HTR-8/SVneo (cell line): Measurements from ENCODE around the gene CCNY.

Experiments
- DNase-seq: peaks from one replicate; pipeline ENCODE4 v3.0.0; 2011; ENCODE audit warnings: low spot score, mixed read lengths; ENCODE audit not compliant: insufficient read length
- FAIRE-seq: peaks from 2 replicates; lab custom pipeline; 2011; peaks lifted over from hg19 to GRCh38; lab: Jason Lieb, UNC

CCNY gene

GRCh38 chr10:35463878-35464277, 127.6 kb downstream of the CCNY start:
- FAIRE-seq (no peak), DNase-seq (no peak)

GRCh38 chr10:35464825-35465456, 128.6 kb downstream of the CCNY start:
- FAIRE-seq (no peak), DNase-seq (no peak)

DNA sequence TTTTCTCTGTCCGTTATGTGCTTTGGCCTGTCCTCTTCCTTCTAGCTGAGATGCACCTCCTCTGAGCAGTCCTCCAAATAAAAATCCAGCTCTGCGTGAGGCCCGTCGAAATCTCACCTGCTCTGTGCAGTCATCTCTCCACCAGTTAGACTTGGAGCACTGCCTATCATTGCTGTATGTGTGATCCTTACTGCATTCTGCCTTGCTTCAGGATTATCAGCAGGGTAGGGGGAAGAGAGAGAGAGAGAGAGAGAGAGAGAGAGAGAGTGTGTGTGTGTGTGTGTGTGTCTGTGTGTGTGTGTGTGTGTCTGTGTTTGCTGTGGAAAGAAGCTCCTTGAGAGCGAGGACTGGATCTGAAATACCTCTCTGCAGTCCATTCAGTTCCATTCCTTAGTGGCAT, 129.4 kb downstream of the CCNY start:
- FAIRE-seq (no peak), DNase-seq (no peak)

GRCh38 chr10:35466170-35466569, 129.9 kb downstream of the CCNY start:
- FAIRE-seq (no peak), DNase-seq (no peak)

DNA sequence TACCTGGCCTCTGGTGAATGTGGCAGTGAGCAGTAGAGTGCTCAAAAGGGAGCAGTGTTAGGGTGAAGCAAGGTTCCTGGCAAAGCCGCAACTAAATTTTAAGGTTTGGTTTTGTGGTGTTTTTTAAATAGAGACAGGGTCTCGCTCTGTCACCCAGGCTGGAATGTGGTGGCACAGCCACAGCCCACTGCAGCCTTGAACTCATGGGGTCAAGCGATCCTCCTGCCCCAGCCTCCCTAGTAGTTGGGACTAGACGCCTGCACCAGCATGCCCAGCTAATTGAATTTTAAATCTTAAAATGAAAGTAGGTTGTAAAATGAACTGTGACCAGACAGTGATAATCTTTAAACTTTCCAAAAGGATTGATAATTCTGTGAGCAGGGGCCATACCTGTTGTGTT, 130.4 kb downstream of the CCNY start:
- FAIRE-seq (no peak), DNase-seq (no peak)

- DNase-seq (no peak), FAIRE-seq (no peak)
Measured at GRCh38 chr10:35467186-35467585, 130.9 kb downstream of the CCNY start.

DNA sequence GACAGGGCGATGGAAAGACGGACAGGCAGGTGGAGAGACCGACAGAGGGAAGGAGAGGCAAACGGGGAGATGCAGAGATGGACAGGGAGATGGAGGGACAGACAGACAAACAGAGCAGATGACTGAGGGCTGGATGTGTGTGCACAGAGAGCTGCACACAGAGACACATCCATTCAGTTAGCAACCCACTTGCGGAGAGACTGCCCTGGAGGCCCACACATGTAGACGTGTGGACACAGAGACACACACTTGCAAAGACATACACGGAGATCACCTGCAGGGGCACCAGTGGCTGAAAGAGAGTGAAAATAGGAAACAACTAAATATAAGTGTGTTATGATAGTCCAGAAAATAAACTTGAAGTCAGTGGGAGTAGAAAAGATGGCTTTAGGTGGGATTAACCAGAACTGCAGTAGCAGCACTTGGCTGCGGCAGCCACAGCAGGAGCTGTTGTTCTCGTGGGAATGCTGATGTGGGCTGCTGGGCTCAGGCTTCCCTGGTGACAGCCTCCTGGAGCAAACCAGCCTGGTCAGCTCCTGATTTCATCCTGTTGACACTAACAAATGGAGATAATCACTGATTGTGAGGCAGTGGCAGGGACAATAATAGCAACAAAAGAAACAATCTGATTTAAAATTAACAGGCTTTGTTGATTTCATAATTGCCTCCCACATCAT, 134.1 kb downstream of the CCNY start:
- no peak for DNase-seq
- no peak for FAIRE-seq

- DNase-seq (no peak), FAIRE-seq (no peak)
Measured at GRCh38 chr10:35470925-35471315, 134.6 kb downstream of the CCNY start.

DNA sequence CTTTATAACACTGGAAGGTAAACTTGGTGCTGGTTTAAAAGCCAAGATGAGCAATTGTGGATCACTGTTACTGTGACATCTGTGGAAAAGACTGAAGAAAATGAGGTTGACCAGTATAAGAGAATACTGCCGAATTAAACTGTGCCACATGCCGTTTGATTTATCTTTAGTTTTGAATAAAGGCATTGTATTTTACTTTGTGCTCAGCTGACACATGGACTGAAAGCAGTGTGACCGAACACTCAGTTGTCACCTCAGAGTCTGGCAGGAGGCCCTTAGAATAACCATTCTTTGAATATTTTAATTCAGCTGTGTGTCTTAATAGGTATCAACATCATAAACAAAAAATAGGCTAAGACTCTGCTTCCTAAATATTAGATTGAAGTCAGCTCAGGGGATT, 135.1 kb downstream of the CCNY start:
- FAIRE-seq (no peak), DNase-seq (no peak)

- no peak for DNase-seq
- no peak for FAIRE-seq
Measured at GRCh38 chr10:35480142-35480541, 143.8 kb downstream of the CCNY start.

- FAIRE-seq (no peak), DNase-seq (no peak)
Measured at GRCh38 chr10:35481413-35481812, 145.1 kb downstream of the CCNY start.

DNA sequence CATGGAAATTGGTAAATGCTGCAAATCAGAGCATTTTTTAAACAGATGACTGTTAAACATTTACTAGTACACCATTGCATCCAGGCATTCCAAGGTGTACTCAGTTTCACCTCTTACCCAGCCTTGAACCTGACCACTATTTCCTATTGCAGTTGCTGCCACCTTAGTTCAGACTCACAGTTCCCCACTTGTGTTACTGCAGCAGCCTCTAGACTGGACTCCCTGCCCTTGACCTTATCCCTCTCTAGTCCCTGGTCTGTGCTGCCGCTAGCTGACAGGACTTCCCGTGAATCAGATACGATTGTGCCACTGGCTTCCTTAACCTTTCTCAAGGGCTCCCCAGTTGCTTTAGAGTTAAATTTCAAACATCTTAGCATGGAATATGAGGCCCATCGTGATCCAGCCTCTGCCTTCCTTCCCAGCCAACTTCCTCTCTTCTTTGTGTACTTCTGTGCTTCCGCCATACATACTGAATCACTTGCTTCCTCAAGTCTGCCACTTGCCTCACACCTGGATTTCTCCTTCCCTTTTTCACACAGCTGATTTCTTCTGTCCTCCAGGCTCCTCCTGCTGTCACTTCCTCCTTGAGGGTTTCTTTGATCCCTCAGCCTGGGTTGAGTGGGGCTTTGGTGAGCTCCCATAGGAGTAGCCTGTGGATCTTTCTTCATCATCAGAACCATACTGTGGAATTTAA, 150.1 kb downstream of the CCNY start:
- FAIRE-seq (peak; percentile 60), DNase-seq (no peak)

GRCh38 chr10:35487336-35488034, 151.2 kb downstream of the CCNY start:
- no peak for FAIRE-seq
- DNase-seq: no peak

- FAIRE-seq (no peak), DNase-seq (no peak)
Measured at GRCh38 chr10:35488228-35488627, 151.9 kb downstream of the CCNY start.

GRCh38 chr10:35492386-35493195, 156.3 kb downstream of the CCNY start:
- no peak for FAIRE-seq
- DNase-seq: no peak

DNA sequence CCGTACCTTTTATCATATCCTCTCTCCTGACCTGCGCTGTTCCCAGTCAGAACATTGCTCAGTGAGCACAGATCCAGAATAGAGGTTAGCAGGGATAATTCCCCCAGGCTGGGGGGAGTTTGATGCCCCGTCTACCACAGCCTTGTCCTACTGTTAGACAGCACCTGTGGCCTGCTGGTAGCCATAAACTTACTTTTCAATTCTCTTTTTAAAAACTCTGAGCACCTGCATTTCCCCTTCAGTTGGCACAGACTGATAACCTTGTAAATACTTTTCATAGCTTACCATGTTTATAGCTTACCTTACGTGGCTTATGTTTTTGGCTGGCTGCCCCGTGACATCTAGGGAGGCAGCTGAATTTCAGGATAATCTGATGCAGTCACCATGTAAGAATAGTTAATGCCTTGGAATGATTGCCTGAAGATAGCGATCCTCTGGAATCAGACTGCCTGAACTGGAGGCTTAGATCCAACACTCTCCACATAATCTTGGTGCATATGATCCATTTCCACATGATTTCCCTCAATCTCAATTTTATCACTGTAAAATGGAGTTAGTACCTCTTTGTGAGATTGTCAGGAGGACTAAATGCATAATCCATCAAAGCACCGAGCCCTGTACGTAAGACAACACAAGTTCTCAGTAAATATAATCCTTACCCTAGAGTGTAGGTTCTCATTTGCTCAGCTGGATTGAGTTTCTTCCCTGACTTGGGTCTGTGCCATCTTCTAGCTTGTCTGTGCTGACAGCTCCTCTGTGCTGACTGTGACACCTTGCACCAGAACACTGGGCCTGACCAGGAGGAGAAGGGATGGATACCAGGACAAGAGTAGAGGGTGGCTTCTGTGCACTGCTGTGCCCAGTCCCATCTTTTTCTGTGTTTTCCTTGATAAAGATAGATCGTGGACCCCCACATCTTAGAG, 157.1 kb downstream of the CCNY start:
- FAIRE-seq (no peak), DNase-seq (no peak)

- no peak for FAIRE-seq
- DNase-seq: no peak
Measured at GRCh38 chr10:35495521-35496119, 159.3 kb downstream of the CCNY start.

- no peak for FAIRE-seq
- DNase-seq: no peak
Measured at GRCh38 chr10:35497909-35498308, 161.6 kb downstream of the CCNY start.

- DNase-seq (no peak), FAIRE-seq (no peak)
Measured at GRCh38 chr10:35498693-35499092, 162.4 kb downstream of the CCNY start.
